Subcutaneous adipose tissue (tissue), 4 donors: ENCODE results near the gene VPS11. TPM values are rescaled to one million over a fixed set of nuclear protein-coding genes. Genes with fewer than 3 reads are reported as not detected.

ENCODE experiments used
- total RNA-seq, 4 donors: library from RNA; depleted of rRNA; stranded (reverse); fragments of >200 nt; gene quantifications; one replicate each; pipeline ENCODE4 v1.1.0, GENCODE V29; 2016
- TF ChIP-seq, protein P1 (sequence below): fragments of 450-650 bp; IDR thresholded peaks from one replicate; pipeline ENCODE4 v1.5.1; 2016; ENCODE audit warnings: low read depth, mild to moderate bottlenecking, control low read depth, antibody characterized with exemption, moderate library complexity

Gene VPS11
- total RNA-seq, 4 donors from 2014 or later: 34.8 to 43.4 (median 39.4) TPM

DNA sequence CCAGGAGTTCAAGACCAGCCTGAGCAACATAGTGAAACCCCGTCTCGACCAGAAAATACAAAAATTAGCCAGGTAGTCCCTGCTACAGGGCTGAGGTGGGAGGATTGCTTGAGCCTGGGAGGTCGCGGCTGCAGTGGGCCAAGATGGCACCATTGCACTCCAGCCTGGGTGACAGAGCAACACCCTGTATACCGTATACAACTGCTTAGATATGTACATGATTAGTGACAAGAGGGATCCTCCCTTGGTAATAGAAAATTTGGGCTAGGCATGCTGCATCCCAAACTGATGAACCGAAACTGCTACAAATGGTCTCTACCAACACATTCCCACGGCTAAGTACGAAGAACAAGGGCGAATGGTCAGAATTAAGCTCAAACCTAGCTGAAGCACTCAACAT is 24.7 kb upstream of the VPS11 start:
- TF ChIP-seq, protein P1, sequence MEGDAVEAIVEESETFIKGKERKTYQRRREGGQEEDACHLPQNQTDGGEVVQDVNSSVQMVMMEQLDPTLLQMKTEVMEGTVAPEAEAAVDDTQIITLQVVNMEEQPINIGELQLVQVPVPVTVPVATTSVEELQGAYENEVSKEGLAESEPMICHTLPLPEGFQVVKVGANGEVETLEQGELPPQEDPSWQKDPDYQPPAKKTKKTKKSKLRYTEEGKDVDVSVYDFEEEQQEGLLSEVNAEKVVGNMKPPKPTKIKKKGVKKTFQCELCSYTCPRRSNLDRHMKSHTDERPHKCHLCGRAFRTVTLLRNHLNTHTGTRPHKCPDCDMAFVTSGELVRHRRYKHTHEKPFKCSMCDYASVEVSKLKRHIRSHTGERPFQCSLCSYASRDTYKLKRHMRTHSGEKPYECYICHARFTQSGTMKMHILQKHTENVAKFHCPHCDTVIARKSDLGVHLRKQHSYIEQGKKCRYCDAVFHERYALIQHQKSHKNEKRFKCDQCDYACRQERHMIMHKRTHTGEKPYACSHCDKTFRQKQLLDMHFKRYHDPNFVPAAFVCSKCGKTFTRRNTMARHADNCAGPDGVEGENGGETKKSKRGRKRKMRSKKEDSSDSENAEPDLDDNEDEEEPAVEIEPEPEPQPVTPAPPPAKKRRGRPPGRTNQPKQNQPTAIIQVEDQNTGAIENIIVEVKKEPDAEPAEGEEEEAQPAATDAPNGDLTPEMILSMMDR: no peak

DNA sequence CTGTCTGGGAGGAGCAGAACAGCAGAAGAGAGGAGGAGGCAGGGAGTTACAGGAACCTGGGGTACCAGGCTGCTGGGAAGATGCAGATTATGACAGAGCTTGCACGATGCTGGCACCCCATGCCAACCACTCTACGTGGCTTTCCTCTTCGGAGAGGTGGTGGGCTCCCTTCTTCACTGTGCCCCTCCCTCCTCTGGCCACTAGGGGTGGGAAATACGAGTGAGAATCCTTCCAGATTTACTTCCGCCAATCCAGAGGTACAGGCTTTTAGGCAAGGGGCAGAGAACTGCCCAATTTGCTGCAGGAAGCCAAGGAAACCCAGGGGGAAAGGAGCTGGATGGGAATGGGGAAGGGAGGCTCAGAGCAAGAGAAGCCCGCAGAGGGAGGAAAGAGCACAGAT is 22.9 kb upstream of the VPS11 start:
- TF ChIP-seq, protein P1: no peak

DNA sequence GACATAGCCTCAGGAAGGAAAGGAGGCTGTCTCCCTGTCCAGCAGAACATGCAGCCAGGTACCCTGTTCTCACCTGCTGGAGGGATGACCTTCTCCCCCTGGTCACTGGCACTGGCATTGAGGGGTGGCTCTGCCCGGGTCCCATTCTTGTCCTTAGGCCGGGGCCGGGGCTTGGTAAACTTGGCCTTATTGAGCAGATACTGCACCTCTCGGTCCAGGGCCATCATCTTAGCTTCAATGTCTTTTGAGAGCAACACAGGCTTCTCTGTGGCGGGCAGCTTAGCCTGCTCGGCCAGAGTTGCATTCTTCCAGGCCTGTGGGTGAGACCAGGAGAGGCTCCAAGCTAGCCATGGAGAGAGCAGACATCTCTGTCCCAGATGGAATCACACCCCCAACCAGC is 21.1 kb upstream of the VPS11 start:
- TF ChIP-seq, protein P1: no peak

DNA sequence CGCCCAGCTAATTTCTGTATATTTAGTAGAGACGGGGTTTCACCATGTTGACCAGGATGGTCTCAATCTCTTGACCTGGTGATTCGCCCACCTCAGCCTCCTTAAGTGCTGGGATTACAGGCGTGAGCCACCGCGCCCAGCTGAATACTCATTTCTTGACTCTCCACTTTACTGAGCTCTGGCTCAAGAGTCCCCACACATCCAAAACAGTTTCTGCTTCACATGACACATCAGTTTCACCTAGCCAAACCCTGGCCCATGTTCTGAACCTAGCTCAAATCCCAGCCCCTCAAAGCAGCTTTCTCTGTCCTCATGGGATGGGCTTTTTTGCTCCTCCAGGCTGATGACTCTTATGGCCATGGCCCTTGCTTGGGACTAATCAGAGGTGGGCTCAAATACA is 20.4 kb upstream of the VPS11 start:
- TF ChIP-seq, protein P1: no peak

DNA sequence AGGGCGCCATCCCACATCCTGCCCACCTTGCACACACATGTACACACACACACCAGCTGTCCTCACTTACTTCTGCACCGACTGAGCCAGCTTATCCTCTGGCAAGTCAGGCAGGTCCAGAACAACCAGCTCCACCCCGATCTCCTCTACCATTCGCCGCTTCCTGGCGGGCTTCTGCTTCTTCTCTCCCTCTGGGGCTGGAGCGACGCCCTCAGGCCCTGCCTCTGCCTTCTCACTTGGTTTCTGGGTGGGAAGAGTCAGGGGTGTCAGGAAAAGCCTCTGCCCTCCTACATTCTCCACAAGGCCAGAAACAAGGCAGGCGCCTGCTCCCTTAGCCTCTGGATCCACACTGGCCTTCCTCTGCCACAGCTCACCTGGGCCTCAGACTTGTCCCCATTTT is 19.0 kb upstream of the VPS11 start:
- TF ChIP-seq, protein P1: no peak

DNA sequence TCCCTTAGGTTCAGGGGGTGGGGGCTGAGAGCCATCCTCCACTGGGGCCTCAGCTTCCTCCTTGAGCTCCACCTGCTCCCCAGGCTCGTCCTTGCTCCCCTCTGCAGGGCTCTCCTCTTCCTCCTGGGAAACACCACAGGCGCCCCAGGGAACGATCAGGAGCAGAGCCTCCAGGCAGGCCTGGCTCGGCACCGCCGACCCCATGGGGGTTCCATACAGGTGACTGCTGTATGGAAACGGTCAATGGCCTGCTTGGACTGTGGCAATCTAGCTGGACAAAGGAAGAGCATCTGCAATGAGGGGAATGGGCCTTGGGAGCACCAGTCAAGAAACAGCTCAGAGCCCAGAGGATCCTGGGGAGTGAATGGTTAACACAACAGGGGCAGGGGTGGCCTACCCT is 18.5 kb upstream of the VPS11 start:
- TF ChIP-seq, protein P1: no peak

DNA sequence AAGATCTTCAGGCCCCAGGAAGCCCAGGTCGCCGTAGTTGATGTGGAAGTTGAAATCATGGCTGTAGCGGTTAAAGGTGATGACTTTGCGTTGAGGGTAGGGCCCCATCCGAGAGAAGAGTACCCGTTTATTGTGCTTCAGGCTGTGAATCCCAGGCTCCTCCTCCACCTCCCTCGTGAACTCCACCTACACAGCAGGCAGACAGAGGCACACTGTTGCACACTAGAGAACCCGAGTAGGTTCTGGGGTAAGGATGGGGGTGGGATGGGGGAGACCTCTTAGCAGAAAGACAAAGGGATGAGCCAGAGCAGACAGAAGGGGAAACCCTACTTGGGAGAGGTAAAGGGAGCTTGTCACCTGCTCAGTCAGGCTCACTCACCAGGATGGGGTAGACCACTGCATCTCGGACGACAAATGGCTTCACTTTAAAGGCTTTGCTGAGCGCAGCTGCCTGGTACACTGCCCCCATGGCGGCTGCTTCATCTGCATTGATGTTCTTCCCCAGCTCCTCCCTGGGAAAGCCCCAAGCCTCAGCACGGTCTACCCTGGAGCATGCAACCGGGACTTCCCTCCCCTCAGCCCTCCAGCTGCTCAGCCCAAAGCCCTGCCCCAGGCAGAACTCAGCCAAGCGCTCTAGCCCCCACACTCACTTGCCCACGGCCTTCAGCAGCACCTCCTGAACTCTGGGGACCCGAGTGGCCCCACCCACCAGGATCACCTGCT is 16.0 kb upstream of the VPS11 start:
- TF ChIP-seq, protein P1: no peak
